ENCODE measurements around the gene SEC14L2. TPM values are rescaled to one million over a fixed set of nuclear protein-coding genes. Genes with fewer than 3 reads are reported as not detected.

SEC14L2 gene
- total and polyA plus RNA-seq, 2 of the 4 experiments (the other 2 are of a cell fraction) = 38.7 to 54.8 TPM

DNA sequence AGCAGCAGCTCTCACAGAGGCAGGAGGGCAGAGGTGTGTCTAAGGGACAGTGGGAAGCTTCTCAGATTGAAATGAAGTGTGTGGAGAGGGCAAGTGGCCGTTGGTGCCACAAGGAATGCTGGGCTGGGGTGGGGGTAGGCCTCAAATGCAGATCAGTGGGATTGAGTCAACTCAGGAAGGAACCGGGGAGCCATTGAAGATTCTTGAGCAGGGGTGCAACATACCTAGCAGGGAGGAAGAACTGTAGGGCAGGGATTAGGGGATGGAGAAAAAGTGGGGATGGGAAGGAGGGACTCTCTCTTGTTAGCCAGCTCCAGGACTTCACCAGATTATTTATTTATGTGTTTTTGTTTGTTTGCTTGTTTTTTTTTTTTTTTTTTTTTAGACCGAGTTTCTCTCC is 2.9 kb upstream of the SEC14L2 start:
- WGBS, 2 experiments (ENCODE audit: extremely low coverage in 2 of 2, insufficient read length in 1 of 2) = 22% methylated on average over 1 of the region's 3 CpGs; no CpG with 5 or more reads in 1 of the 2 experiments
- Histone ChIP-seq H4K5ac (ENCODE audit: low read depth, low read length) (no peak overlapping the region), H2BK15ac (ENCODE audit: low read depth, low read length) (no peak overlapping the region), H3K27me3 (ENCODE audit: control insufficient read depth, insufficient read depth, low read length) (no peaks in the 10 kb centered on the region), H3K4me3 (ENCODE audit: insufficient read depth, low read depth, low read length) (no peak overlapping the region), H3K9me1 (ENCODE audit: insufficient read depth, low read length) (peaks cover 17% of the 10 kb centered on the region), H2AFZ (replicated peaks; ENCODE audit: low read length, poor library complexity) (no peak overlapping the region), H3K27ac (ENCODE audit: insufficient read depth, low read length) (no peak overlapping the region), H2BK120ac (ENCODE audit: low read depth, low read length) (no peak overlapping the region), H3K4ac (ENCODE audit: low read depth, low read length) (no peak overlapping the region), H4K91ac (ENCODE audit: insufficient read depth, low read depth, low read length) (no peak overlapping the region), H3K9me3 (ENCODE audit: control insufficient read depth, insufficient read depth, low read length) (no peaks in the 10 kb centered on the region), H3K4me2 (ENCODE audit: low read depth, low read length) (no peak overlapping the region), H2BK20ac (ENCODE audit: low read depth, low read length) (no peak overlapping the region), H3K18ac (ENCODE audit: low read depth, low read length) (no peak overlapping the region), H2AK5ac (ENCODE audit: low read depth, low read length) (no peak overlapping the region), H3K56ac (ENCODE audit: extremely low read depth, insufficient read depth, low read length) (no peak overlapping the region), H4K20me1 (ENCODE audit: insufficient read depth, low read length) (peaks cover 15% of the 10 kb centered on the region), H3K79me1 (ENCODE audit: low read depth in 1 of 2, low read length in 2 of 2) (peaks cover 13 to 23% of the 10 kb centered on the region in 2 experiments), H3K23ac (ENCODE audit: low read depth, low read length) (no peak overlapping the region), H3K9ac (ENCODE audit: low read depth, low read length) (no peak overlapping the region), H3K4me1 (ENCODE audit: control insufficient read depth, insufficient read depth, low read length) (peaks cover 17% of the 10 kb centered on the region), H2BK5ac (ENCODE audit: low read depth, low read length, poor library complexity, severe bottlenecking) (no peak overlapping the region), H4K8ac (ENCODE audit: low read depth in 2 of 2, low read length in 2 of 2) (no peak overlapping the region), H2AK9ac (replicated peaks; ENCODE audit: low read depth, low read length, poor library complexity) (no peak overlapping the region), H3K14ac (replicated peaks; ENCODE audit: low read depth, low read length) (no peak overlapping the region), H3K36me3 (ENCODE audit: control insufficient read depth, insufficient read depth, low read length) (no peaks in the 10 kb centered on the region)
- ChIA-PET CTCF (interaction anchor here (0.6 kb wide), 1 partner anchor 241 kb away, joined by 3 read pairs; no protein-coding TSS in a partner anchor), POLR2A (ENCODE audit: unreplicated experiment) (no interaction called here)
- in situ Hi-C loops (cut with MboI; ENCODE audit: low sequenced_read_pairs) (loop anchor here (10.0 kb wide), 2 partner anchors 91 to 289 kb away; no protein-coding TSS in a partner anchor), intact Hi-C loops (cut with micrococcal nuclease) (no loop called here), dilution Hi-C loops (cut with HindIII; ENCODE audit: low sequenced_read_pairs, unreplicated experiment) (no loop called here)
- ATAC-seq (ENCODE audit: low read depth) (no peak), DNase-seq (no peak)
- no TSS peak for BruUV-seq (replicated peaks)
- TF ChIP-seq, protein P1, sequence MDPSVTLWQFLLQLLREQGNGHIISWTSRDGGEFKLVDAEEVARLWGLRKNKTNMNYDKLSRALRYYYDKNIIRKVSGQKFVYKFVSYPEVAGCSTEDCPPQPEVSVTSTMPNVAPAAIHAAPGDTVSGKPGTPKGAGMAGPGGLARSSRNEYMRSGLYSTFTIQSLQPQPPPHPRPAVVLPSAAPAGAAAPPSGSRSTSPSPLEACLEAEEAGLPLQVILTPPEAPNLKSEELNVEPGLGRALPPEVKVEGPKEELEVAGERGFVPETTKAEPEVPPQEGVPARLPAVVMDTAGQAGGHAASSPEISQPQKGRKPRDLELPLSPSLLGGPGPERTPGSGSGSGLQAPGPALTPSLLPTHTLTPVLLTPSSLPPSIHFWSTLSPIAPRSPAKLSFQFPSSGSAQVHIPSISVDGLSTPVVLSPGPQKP (IDR thresholded peaks at IDR 0.05; ENCODE audit: borderline replicate concordance, low read depth, low read length) = no peak
- TF ChIP-seq NFE2L2 (IDR thresholded peaks at IDR 0.05; ENCODE audit: low read depth, low read length) = no peak
- no peak for TF ChIP-seq BHLHE40 (IDR thresholded peaks at IDR 0.05; ENCODE audit: low read depth, low read length)
- no peak for TF ChIP-seq SMC3 (IDR thresholded peaks at IDR 0.05; ENCODE audit: low read depth, low read length)
- no peak for TF ChIP-seq FOS (IDR thresholded peaks at IDR 0.05; ENCODE audit: low read depth, low read length)
- TF ChIP-seq MAFK (IDR thresholded peaks at IDR 0.05; ENCODE audit: low read depth, low read length) = no peak
- no peak for TF ChIP-seq MAZ (IDR thresholded peaks at IDR 0.05; ENCODE audit: borderline replicate concordance, low read depth, low read length)
- no peak for TF ChIP-seq MXI1 (IDR thresholded peaks at IDR 0.05; ENCODE audit: borderline replicate concordance, low read depth, low read length)
- no peak for TF ChIP-seq CEBPB (IDR thresholded peaks at IDR 0.05; ENCODE audit: low read depth, low read length)
- no peak for TF ChIP-seq RCOR1 (IDR thresholded peaks at IDR 0.05; ENCODE audit: insufficient replicate concordance, low read length)
